Motor neuron (in vitro differentiated cells): ENCODE data around the gene SLC29A1. TPM values are rescaled to one million over a fixed set of nuclear protein-coding genes. Genes with fewer than 3 reads are reported as not detected.
"Not testable (repeated sequence)": the region's sequence is repeated elsewhere in the genome, so short reads cannot be mapped to it uniquely, and the experiment has no call there.

Source experiments
- ATAC-seq, 8 experiments: fragments of 200-7000 bp; cut with Tn5 transposase; replicated peaks in 6 of 8; 2 replicates each; pipeline ENCODE4 v1.8.0; 2021; ENCODE audit warnings: mild to moderate bottlenecking in 8 of 8, moderate library complexity in 8 of 8
- H3K27ac ChIP-seq, 2 donors: fragments of 250-450 bp; sonication (Bioruptor Pico); 2 replicates each; pipeline ENCODE4 v1.9.0; 2021; ENCODE audit warnings: antibody characterized with exemption in 2 of 2, mild to moderate bottlenecking in 2 of 2, moderate library complexity in 1 of 2
- H3K4me1 ChIP-seq, 2 donors: fragments of 250-450 bp; sonication (Bioruptor Pico); replicated peaks in 1 of 2; 2 replicates each; pipeline ENCODE4 v1.6.1; 2021; ENCODE audit warnings: antibody characterized with exemption in 2 of 2, mild to moderate bottlenecking in 2 of 2, moderate library complexity in 1 of 2
- H3K4me3 ChIP-seq, 5 donors: fragments of 250-450 bp; sonication (Bioruptor Pico); 2 replicates each; pipeline ENCODE4 v1.9.0; 2021; ENCODE audit warnings: antibody characterized with exemption in 5 of 5, mild to moderate bottlenecking in 5 of 5, moderate library complexity in 4 of 5
- WGBS, 10 experiments: fragments of 450-650 bp; shearing (Covaris generic); methylation state at CpG; one replicate each; pipeline ENCODE4 v1.0.0; 2022; 5-methylcytosine and 5-hydroxymethylcytosine counted together
- in situ Hi-C, 9 experiments: fragments of 400-800 bp; cut with MboI; loops; one replicate each; pipeline ENCODE4 v1.15.0; 2021; ENCODE audit warnings: low sequenced_read_pairs in 9 of 9, low pct_unique_long_range_greater_than_20kb in 2 of 9; ENCODE audit not compliant: unreplicated experiment in 9 of 9
- total RNA-seq, 8 experiments: library from RNA; unstranded; fragments of 300-600 nt; gene quantifications; 2 replicates each; pipeline versions ENCODE4 v1.2.3 to v1.2.4, GENCODE V29; 2022

SLC29A1 gene
- total RNA-seq, 8 experiments from 2014 or later = 3.8 to 58.8 (median 24.4) TPM

- in situ Hi-C loops = loop anchor here in 1 of 9 experiments (25.0 kb wide), 1 partner anchor 116 kb away; no protein-coding TSS in a partner anchor
- WGBS, 10 experiments = 80 to 100% (median 100%) methylated on average over 1 to 5 of the region's 6 CpGs; no CpG with 5 or more reads in 1 of the 10 experiments
- peaks cover 41 to 47% of the 10 kb centered on the region in 2 donors for H3K4me1 ChIP-seq
- no peak overlapping the region for H3K4me3 ChIP-seq
- peak overlapping the region in 1 of 2 donors; percentile 89 for H3K27ac ChIP-seq
- ATAC-seq = no peak
Measured at GRCh38 chr6:44228031-44228430, 4.6 kb downstream of the SLC29A1 start.

DNA sequence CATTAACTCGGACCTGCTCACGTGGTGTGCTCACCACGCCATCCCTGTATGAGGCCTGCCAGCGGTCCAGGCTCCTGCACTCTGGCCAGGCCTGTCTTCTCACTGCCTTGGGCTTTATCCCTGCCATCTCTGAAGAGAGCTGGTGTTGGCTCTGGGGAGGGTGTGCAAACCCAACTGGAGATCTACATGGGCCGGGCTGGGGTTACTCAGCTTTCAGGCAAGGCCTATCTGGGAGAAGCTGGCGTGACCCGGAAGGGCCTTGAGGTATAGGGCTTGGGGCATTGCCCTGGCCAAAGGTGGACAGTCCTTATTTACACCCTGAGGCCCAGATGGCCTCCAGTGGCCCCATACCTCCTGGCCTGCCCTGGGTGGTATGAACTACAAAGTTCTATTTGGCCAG is 5.0 kb downstream of the SLC29A1 start:
- in situ Hi-C loops = loop anchor here in 1 of 9 experiments (25.0 kb wide), 1 partner anchor 116 kb away; no protein-coding TSS in a partner anchor
- Histone ChIP-seq H3K4me1 (peaks cover 41 to 46% of the 10 kb centered on the region in 2 donors), H3K27ac (peak overlapping the region in 1 of 2 donors; percentile 89), H3K4me3 (no peak overlapping the region)
- WGBS, 10 experiments = 0 to 100% (median 90%) methylated on average over 1 to 3 of the region's 7 CpGs; no CpG with 5 or more reads in 3 of the 10 experiments
- no peak for ATAC-seq

DNA sequence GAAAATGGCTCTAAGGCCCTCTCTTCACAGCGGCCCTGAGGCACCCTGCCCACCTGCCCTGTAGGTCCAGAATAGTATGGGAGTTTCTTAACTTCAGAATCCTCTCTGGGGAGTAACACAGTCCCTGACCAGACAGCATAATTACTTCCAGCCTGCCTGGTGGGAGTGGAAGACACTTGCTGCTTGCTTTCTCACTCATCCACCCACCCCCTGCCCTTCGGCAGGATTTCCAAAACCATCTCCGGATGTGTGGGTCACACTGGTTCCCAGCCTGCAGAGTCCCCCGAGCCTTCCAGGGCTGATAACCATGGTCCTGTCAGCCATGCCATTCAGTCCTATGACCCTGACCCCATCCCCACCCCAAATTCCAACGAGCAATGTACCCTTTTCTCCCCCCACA is 5.4 kb downstream of the SLC29A1 start:
- WGBS, 10 experiments = 0 to 100% (median 39%) methylated on average over 1 of the region's 5 CpGs; no CpG with 5 or more reads in 6 of the 10 experiments
- peak in 2 of 8 experiments; percentile 11 to 18 for ATAC-seq
- in situ Hi-C loops = loop anchor here in 1 of 9 experiments (25.0 kb wide), 1 partner anchor 117 kb away; no protein-coding TSS in a partner anchor
- no peak overlapping the region for H3K4me3 ChIP-seq
- no peak overlapping the region for H3K27ac ChIP-seq
- H3K4me1 ChIP-seq = peaks cover 41 to 46% of the 10 kb centered on the region in 2 donors

DNA sequence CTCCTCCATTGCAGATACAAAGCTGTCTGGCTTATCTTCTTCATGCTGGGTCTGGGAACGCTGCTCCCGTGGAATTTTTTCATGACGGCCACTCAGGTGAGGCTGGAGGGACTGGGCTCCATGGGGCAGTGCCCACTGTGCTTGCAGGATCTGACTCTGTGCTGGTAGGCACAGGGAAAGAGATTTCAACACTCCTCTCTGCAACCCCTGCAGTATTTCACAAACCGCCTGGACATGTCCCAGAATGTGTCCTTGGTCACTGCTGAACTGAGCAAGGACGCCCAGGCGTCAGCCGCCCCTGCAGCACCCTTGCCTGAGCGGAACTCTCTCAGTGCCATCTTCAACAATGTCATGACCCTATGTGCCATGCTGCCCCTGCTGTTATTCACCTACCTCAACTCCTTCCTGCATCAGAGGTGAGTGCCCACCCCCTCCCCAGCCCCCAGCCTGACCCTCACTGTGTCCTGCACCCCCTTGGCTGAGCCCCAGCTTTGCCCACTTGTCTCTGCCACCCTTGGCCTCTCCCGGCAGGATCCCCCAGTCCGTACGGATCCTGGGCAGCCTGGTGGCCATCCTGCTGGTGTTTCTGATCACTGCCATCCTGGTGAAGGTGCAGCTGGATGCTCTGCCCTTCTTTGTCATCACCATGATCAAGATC is 6.1 kb downstream of the SLC29A1 start:
- 100% methylated on average over 1 of the region's 11 CpGs; no CpG with 5 or more reads in 9 of the 10 experiments for WGBS, 10 experiments
- Histone ChIP-seq H3K4me3 (no peak overlapping the region), H3K27ac (no peak overlapping the region), H3K4me1 (peaks cover 36 to 41% of the 10 kb centered on the region in 2 donors)
- ATAC-seq = no peak
- in situ Hi-C loops = loop anchor here in 2 of 9 experiments (10.0 to 25.0 kb wide), 2 partner anchors 55 to 117 kb away; no protein-coding TSS in a partner anchor

- peaks cover 30 to 34% of the 10 kb centered on the region in 2 donors for H3K4me1 ChIP-seq
- no peak overlapping the region for H3K27ac ChIP-seq
- WGBS, 10 experiments = 98 to 100% (median 100%) methylated on average over 1 to 6 of the region's 10 CpGs; no CpG with 5 or more reads in 6 of the 10 experiments
- no peak for ATAC-seq
- H3K4me3 ChIP-seq = no peak overlapping the region
- in situ Hi-C loops = loop anchor here in 2 of 9 experiments (10.0 to 25.0 kb wide), 2 partner anchors 55 to 118 kb away; no protein-coding TSS in a partner anchor
Measured at GRCh38 chr6:44230034-44230675, 6.8 kb downstream of the SLC29A1 start.

DNA sequence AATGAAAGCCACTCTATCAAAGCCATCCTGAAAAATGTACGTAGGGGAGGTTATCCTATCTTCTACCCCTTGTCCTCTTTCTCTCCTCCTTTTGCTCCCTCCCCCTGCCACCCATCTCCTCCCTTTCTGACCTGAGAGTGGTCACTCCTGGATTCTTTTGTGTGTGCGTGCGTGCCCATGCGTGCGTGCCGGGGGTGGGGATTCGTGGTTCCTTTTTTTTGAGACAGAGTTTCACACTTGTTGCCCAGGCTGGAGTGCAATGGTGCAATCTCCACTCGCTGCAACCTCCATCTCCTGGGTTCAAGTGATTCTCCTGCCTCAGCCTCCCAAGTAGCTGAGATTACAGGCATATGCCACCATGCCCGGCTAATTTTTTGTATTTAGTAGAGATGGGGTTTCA is 8.0 kb downstream of the SLC29A1 start:
- in situ Hi-C loops = loop anchor here in 2 of 9 experiments (10.0 to 25.0 kb wide), 2 partner anchors 57 to 119 kb away; no protein-coding TSS in a partner anchor
- WGBS, 10 experiments = 60 to 100% (median 92%) methylated on average over 1 to 8 of the region's 9 CpGs; no CpG with 5 or more reads in 2 of the 10 experiments
- not testable (repeated sequence) for ATAC-seq, H3K4me3 ChIP-seq, H3K27ac ChIP-seq
- H3K4me1 ChIP-seq = peaks cover 17 to 21% of the 10 kb centered on the region in 2 donors

DNA sequence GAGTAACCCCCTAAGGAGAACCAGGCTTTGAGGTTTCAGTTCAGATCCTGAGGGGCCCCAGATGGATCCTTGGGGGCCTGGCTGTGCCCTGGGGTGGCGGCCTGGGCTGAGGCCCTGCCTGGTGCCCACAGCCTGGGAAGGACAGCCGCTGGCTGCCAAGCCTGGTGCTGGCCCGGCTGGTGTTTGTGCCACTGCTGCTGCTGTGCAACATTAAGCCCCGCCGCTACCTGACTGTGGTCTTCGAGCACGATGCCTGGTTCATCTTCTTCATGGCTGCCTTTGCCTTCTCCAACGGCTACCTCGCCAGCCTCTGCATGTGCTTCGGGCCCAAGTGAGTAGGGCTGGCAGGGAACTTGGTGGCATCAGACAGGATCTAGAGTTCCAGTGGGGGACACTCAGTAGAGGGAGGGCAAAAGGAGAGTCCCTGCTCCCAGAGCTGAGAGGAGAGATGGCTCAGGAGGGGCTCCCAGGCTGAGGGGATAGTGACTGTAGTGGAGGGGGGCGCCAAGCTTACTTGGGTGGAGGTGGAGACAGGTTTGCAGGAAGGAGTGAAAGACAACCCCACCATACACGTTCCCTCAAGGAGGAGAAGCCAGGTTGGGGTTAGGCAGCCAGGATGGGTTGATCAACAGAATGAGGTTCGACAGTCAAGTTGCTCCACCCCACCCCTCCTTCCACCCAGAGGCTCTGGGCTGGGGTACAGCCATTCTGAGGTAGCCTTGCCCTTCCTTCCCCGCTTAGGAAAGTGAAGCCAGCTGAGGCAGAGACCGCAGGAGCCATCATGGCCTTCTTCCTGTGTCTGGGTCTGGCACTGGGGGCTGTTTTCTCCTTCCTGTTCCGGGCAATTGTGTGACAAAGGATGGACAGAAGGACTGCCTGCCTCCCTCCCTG is 9.5 kb downstream of the SLC29A1 start:
- Histone ChIP-seq H3K4me1 (peaks cover 13% of the 10 kb centered on the region in 2 donors), H3K27ac (no peak overlapping the region), H3K4me3 (no peak overlapping the region)
- in situ Hi-C loops = loop anchor here in 2 of 9 experiments (10.0 to 25.0 kb wide), 2 partner anchors 58 to 121 kb away; no protein-coding TSS in a partner anchor
- 20 to 100% (median 86%) methylated on average over 1 to 10 of the region's 16 CpGs; no CpG with 5 or more reads in 4 of the 10 experiments for WGBS, 10 experiments
- no peak for ATAC-seq

DNA sequence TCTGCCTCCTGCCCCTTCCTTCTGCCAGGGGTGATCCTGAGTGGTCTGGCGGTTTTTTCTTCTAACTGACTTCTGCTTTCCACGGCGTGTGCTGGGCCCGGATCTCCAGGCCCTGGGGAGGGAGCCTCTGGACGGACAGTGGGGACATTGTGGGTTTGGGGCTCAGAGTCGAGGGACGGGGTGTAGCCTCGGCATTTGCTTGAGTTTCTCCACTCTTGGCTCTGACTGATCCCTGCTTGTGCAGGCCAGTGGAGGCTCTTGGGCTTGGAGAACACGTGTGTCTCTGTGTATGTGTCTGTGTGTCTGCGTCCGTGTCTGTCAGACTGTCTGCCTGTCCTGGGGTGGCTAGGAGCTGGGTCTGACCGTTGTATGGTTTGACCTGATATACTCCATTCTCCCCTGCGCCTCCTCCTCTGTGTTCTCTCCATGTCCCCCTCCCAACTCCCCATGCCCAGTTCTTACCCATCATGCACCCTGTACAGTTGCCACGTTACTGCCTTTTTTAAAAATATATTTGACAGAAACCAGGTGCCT is 10.2 kb downstream of the SLC29A1 start:
- 45 to 100% (median 84%) methylated on average over 2 to 12 of the region's 14 CpGs; no CpG with 5 or more reads in 2 of the 10 experiments for WGBS, 10 experiments
- in situ Hi-C loops = loop anchor here in 2 of 9 experiments (10.0 to 25.0 kb wide), 2 partner anchors 59 to 121 kb away; no protein-coding TSS in a partner anchor

DNA sequence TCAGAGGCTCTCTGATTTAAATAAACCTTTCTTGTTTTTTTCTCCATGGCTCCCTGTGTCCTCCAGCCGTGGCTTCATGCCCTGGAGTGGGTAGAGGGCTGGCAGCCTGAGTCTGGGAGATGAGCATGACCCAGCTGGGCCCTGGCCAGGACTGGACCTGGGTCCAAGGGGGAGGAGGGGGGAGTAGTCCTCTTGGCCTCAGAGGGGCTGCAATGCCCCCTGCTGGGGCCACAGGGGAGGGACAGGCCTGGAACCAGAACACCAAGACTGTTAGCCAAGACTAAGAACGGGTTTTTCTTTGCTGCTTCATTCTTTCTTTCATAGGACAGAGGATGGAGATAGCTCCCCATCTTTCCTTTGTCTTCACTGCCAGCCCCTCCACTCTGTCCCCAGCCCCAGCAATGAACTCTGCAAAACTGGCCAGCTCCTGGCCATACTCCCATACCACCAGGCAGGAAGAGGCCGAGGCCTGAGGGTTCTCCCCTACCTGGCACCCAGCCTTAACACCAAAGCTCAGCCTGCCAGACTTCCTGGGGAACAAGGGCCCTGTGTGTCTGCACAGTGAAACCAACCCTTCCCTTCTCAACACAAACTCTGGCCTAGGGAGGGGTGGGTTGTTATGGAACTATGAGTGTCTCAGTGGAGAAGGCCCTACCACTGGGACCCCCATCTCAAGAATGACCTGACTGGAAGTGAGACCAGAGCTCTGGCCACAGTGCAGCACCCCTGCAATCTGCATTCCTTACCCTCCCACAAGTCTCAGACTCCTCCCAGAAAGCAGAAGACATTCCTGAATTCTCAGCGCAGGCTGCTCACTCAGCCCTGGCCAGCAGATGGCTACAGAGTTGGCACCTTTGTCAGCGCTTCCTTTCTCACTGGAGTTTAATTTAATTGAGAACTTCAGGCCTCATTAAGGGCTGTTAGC is 11.0 kb downstream of the SLC29A1 start:
- Histone ChIP-seq H3K27ac (no peak overlapping the region), H3K4me3 (no peak overlapping the region), H3K4me1 (peaks cover 15 to 21% of the 10 kb centered on the region in 2 donors)
- ATAC-seq = peak in 4 of 8 experiments; percentile 0 to 59 (median 54)
- in situ Hi-C loops = loop anchor here in 2 of 9 experiments (10.0 to 25.0 kb wide), 2 partner anchors 60 to 122 kb away; no protein-coding TSS in a partner anchor
- 0 to 100% (median 41%) methylated on average over 1 to 2 of the region's 5 CpGs; no CpG with 5 or more reads in 4 of the 10 experiments for WGBS, 10 experiments

More for the DNA sequence above, 10.2 kb downstream of the SLC29A1 start:
- Histone ChIP-seq H3K27ac (no peak overlapping the region), H3K4me3 (no peak overlapping the region), H3K4me1 (peaks cover 14 to 18% of the 10 kb centered on the region in 2 donors)
- no peak for ATAC-seq

DNA sequence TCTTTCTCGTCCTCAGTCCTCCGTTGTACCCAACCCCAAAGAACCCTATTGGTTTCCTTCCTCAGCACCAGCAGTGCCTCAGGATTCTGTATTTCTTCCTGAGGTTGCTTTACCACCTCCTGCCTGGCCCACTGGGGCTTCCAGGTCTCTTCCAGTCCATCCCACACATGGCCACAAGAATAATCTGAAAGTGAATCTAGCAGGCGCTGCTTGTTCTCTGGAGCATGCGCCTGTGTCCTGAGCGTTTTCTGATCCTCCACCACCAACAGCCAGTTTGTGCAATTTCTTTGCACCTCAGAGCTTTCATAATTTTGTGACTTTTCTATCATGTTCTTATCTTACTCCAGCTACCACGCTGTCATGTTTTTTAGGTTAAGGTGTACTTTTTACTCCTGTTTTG is 11.9 kb downstream of the SLC29A1 start:
- in situ Hi-C loops = loop anchor here in 2 of 9 experiments (10.0 to 25.0 kb wide), 2 partner anchors 60 to 123 kb away; no protein-coding TSS in a partner anchor
- Histone ChIP-seq H3K27ac (no peak overlapping the region), H3K4me3 (no peak overlapping the region), H3K4me1 (peaks cover 15 to 21% of the 10 kb centered on the region in 2 donors)
- no peak for ATAC-seq
- 40 to 100% (median 85%) methylated on average over 1 to 6 of the region's 6 CpGs for WGBS, 10 experiments
